ENCODE measurements around the gene SREBF2. TPM values are rescaled to one million over a fixed set of nuclear protein-coding genes. Genes with fewer than 3 reads are reported as not detected.
A peak's percentile ranks its signal among the peaks of the same experiment; 100 is the strongest.
"Not testable (repeated sequence)": the region's sequence is repeated elsewhere in the genome, so short reads cannot be mapped to it uniquely, and the experiment has no call there.

Gene SREBF2
- total and polyA plus RNA-seq, 10 of the 15 experiments (the other 5 are each of a cell fraction or from before 2014, with no cell fraction given) = 2.4 to 177 (median 78.8) TPM

- Histone ChIP-seq H3K79me2 (ENCODE audit: control insufficient read depth, insufficient read depth, low read length) (peaks cover 73% of the 10 kb centered on the region), H3K4me2 (ENCODE audit: control insufficient read depth, insufficient read depth) (peak overlapping the region; percentile 73), H3K4me1 (ENCODE audit: control insufficient read depth, insufficient read depth, low read length) (peaks cover 17% of the 10 kb centered on the region), H3K4me3 (peak overlapping the region; percentile 92), H3K36me3 (ENCODE audit: control insufficient read depth in 2 of 2, insufficient read depth in 2 of 2, low read length in 1 of 2) (peaks cover 2 to 15% of the 10 kb centered on the region in 2 experiments; a peak in 3 of 4 replicates), H3K9me3 (replicated peaks; ENCODE audit: control insufficient read depth, insufficient read depth, low read length) (no peaks in the 10 kb centered on the region; the same call in 2 of the 3 replicates), H4K20me1 (ENCODE audit: control insufficient read depth, insufficient read depth) (no peaks in the 10 kb centered on the region; the same call in 1 of the 2 replicates), H3K27ac (ENCODE audit: control insufficient read depth, insufficient read depth) (peak overlapping the region; percentile 95), H3K27me3 (replicated peaks in 1 of 2; ENCODE audit: control insufficient read depth in 2 of 2, insufficient read depth in 2 of 2, low read length in 1 of 2) (no peaks in the 10 kb centered on the region), H2AFZ (ENCODE audit: control insufficient read depth, low read depth, low read length) (no peak overlapping the region), H3K9ac (ENCODE audit: control insufficient read depth, insufficient read depth, low read length) (peak overlapping the region; percentile 88)
- no peak for ATAC-seq
- in situ Hi-C loops (cut with MboI) (loop anchor here (5.0 kb wide), 1 partner anchor 113 kb away; the partner anchor contains the start of gene CENPM), intact Hi-C loops (cut with micrococcal nuclease; ENCODE audit: unreplicated experiment) (loop anchor here (5.0 kb wide), 1 partner anchor 88 kb away; no protein-coding TSS in a partner anchor)
- no peak for DNase-seq (ENCODE audit: low read depth, low spot score)
- ChIA-PET POLR2A (interaction anchor here (1.0 to 7.8 kb wide), 15 partner anchors 11 to 256 kb away, joined by 3 to 72 read pairs (median 7); partner anchors contain the start of genes CCDC134, CENPM, NDUFA6 and TNFRSF13C), RAD21 (ENCODE audit: unreplicated experiment) (interaction anchor here (1.0 to 11.0 kb wide), 13 partner anchors 9 to 137 kb away, joined by 3 to 84 read pairs (median 7); partner anchors contain the start of genes CENPM and TNFRSF13C), CTCF (interaction anchor here (1.0 to 5.2 kb wide), 9 partner anchors 8 to 137 kb away, joined by 3 to 51 read pairs (median 6); no protein-coding TSS in a partner anchor), SMC1A (ENCODE audit: uncharacterized antibody, unreplicated experiment) (interaction anchor here (0.7 to 6.2 kb wide), 13 partner anchors 11 to 118 kb away, joined by 3 to 62 read pairs (median 7); partner anchors contain the start of genes CCDC134 and SMIM45)
- 0 out of 2 replicates have a peak, but pooled peaks have one; percentile 10 for TF ChIP-seq NBN (IDR thresholded peaks at IDR 0.05)
- TF ChIP-seq IKZF1 (conservative IDR thresholded peaks at IDR 0.05) = no peak
- TF ChIP-seq MLLT1 (IDR thresholded peaks at IDR 0.05) = 0 out of 2 replicates have a peak, but pooled peaks have one; percentile 22
- peak; percentile 51 for TF ChIP-seq RUNX3 (IDR thresholded peaks at IDR 0.05; ENCODE audit: low read length)
- TF ChIP-seq NR2F1 (conservative IDR thresholded peaks at IDR 0.05) = no peak
- BruUV-seq (replicated peaks) = TSS peak; percentile 63
- FAIRE-seq = no peak
- WGBS (ENCODE audit: insufficient coverage, insufficient replicate concordance, low lambda C conversion rate, missing lambda C conversion rate) = 2% methylated on average over 14 of the region's 14 CpGs
These were observed 1.4 kb downstream of the SREBF2 start for GRCh38 chr22:41834005-41834944.

- ChIA-PET CTCF (interaction anchor here (0.7 to 5.2 kb wide), 5 partner anchors 11 to 138 kb away, joined by 3 to 51 read pairs (median 5); partner anchors contain the start of gene CCDC134), SMC1A (ENCODE audit: uncharacterized antibody, unreplicated experiment) (interaction anchor here (0.6 to 6.2 kb wide), 11 partner anchors 10 to 107 kb away, joined by 3 to 62 read pairs (median 5); no protein-coding TSS in a partner anchor), POLR2A (interaction anchor here (0.6 to 7.8 kb wide), 11 partner anchors 10 to 111 kb away, joined by 4 to 72 read pairs (median 8); partner anchors contain the start of genes CCDC134, CENPM and TNFRSF13C), RAD21 (ENCODE audit: unreplicated experiment) (interaction anchor here (0.7 to 11.0 kb wide), 11 partner anchors 8 to 138 kb away, joined by 3 to 84 read pairs (median 8); partner anchors contain the start of gene CENPM)
- ATAC-seq; H4K20me1 ChIP-seq (ENCODE audit: control insufficient read depth, insufficient read depth); in situ Hi-C loops (cut with MboI); H2AFZ ChIP-seq (ENCODE audit: control insufficient read depth, low read depth, low read length); FAIRE-seq; intact Hi-C loops (cut with micrococcal nuclease; ENCODE audit: unreplicated experiment); H3K9me3 ChIP-seq (replicated peaks; ENCODE audit: control insufficient read depth, insufficient read depth, low read length); H3K27ac ChIP-seq (ENCODE audit: control insufficient read depth, insufficient read depth); BruUV-seq (replicated peaks); H3K9ac ChIP-seq (ENCODE audit: control insufficient read depth, insufficient read depth, low read length); DNase-seq (ENCODE audit: low read depth, low spot score); H3K27me3 ChIP-seq (replicated peaks in 1 of 2; ENCODE audit: control insufficient read depth in 2 of 2, insufficient read depth in 2 of 2, low read length in 1 of 2): not testable (repeated sequence)
- Histone ChIP-seq H3K79me2 (ENCODE audit: control insufficient read depth, insufficient read depth, low read length) (peaks cover 84% of the 10 kb centered on the region), H3K4me2 (ENCODE audit: control insufficient read depth, insufficient read depth) (peak overlapping the region; percentile 69; the same call in 1 of the 2 replicates), H3K36me3 (ENCODE audit: control insufficient read depth in 2 of 2, insufficient read depth in 2 of 2, low read length in 1 of 2) (peaks cover 2 to 17% of the 10 kb centered on the region in 2 experiments; a peak in 3 of 4 replicates), H3K4me1 (ENCODE audit: control insufficient read depth, insufficient read depth, low read length) (peaks cover 17% of the 10 kb centered on the region), H3K4me3 (peak overlapping the region; percentile 11; the same call in 1 of the 2 replicates)
- WGBS (ENCODE audit: insufficient coverage, insufficient replicate concordance, low lambda C conversion rate, missing lambda C conversion rate) = 85% methylated on average over 6 of the region's 8 CpGs
These were observed 2.6 kb downstream of the SREBF2 start for GRCh38 chr22:41835462-41835861.
